NCI-H2171 (cell line): ENCODE results near the gene HOXB7.

ENCODE experiments used
- DNase-seq: peaks from one replicate; lab custom pipeline; 2025; lab: John Stamatoyannopoulos, UW

Gene HOXB7

GRCh38 chr17:48579471-48579759 is 31.4 kb downstream of the HOXB7 start:
- no peak for DNase-seq

- no peak for DNase-seq
Observed at GRCh38 chr17:48578616-48579470, 32.0 kb downstream of the HOXB7 start.

- no peak for DNase-seq
Observed at GRCh38 chr17:48577946-48578615, 32.7 kb downstream of the HOXB7 start, which contains the start of gene HOXB4. HOXB4 (minus strand) TSS chr17:48578350; CDS start chr17:48578319, 31 bp downstream.

GRCh38 chr17:48577330-48577945 is 33.4 kb downstream of the HOXB7 start:
- DNase-seq: no peak

- DNase-seq: no peak
Observed at GRCh38 chr17:48576479-48577309, 34.1 kb downstream of the HOXB7 start.

GRCh38 chr17:48575673-48576478 is 34.9 kb downstream of the HOXB7 start:
- no peak for DNase-seq

- DNase-seq: no peak
Observed at GRCh38 chr17:48575066-48575582, 35.7 kb downstream of the HOXB7 start.

- DNase-seq: no peak
Observed at GRCh38 chr17:48574505-48575065, 36.2 kb downstream of the HOXB7 start.

GRCh38 chr17:48571826-48572417 is 38.9 kb downstream of the HOXB7 start:
- DNase-seq: no peak

- DNase-seq: no peak
Observed at GRCh38 chr17:48571024-48571818, 39.6 kb downstream of the HOXB7 start.

- no peak for DNase-seq
Observed at GRCh38 chr17:48570325-48571023, 40.3 kb downstream of the HOXB7 start.

GRCh38 chr17:48569674-48570324 is 41.0 kb downstream of the HOXB7 start:
- DNase-seq: no peak

GRCh38 chr17:48569240-48569582 is 41.6 kb downstream of the HOXB7 start:
- DNase-seq: no peak

- no peak for DNase-seq
Observed at GRCh38 chr17:48568499-48569239, 42.1 kb downstream of the HOXB7 start.

GRCh38 chr17:48567646-48568354 is 43.0 kb downstream of the HOXB7 start:
- no peak for DNase-seq

GRCh38 chr17:48567209-48567608 is 43.6 kb downstream of the HOXB7 start:
- no peak for DNase-seq

- no peak for DNase-seq
Observed at GRCh38 chr17:48566717-48567116, 44.1 kb downstream of the HOXB7 start.
